Thoracic aorta (tissue), 2 donors: ENCODE measurements around the gene B9D1. TPM values are rescaled to one million over a fixed set of nuclear protein-coding genes. Genes with fewer than 3 reads are reported as not detected.

ENCODE experiments used
- ATAC-seq: fragments of 150-250 bp; one replicate; pipeline ENCODE4 v1.8.0; 2017; ENCODE audit warnings: low read depth; ENCODE audit not compliant: insufficient number of reproducible peaks, low FRiP score
- DNase-seq: peaks from one replicate; pipeline ENCODE4 v3.0.0-alpha.2; 2020; ENCODE audit warnings: low spot score
- H3K27ac ChIP-seq, 2 donors: fragments of 200-600 bp; sonication (generic); 1 replicate in 1 of 2; 2 replicates in 1 of 2; pipeline ENCODE4 v1.5.1; 2016; ENCODE audit warnings: mild to moderate bottlenecking in 2 of 2, moderate library complexity in 2 of 2
- H3K27me3 ChIP-seq: fragments of 200-600 bp; sonication (generic); replicated peaks from 2 replicates; pipeline ENCODE4 v1.6.0; 2016; ENCODE audit warnings: mild to moderate bottlenecking; ENCODE audit not compliant: insufficient read depth
- H3K36me3 ChIP-seq: fragments of 200-600 bp; sonication (generic); one replicate; pipeline ENCODE4 v1.5.1; 2016
- H3K4me1 ChIP-seq, 2 donors: fragments of 200-600 bp; sonication (generic); 1 replicate in 1 of 2; 2 replicates in 1 of 2; pipeline versions ENCODE4 v1.5.1 to v1.6.0; 2016; ENCODE audit warnings: low read depth in 2 of 2, mild to moderate bottlenecking in 1 of 2; ENCODE audit not compliant: control insufficient read depth in 1 of 2
- H3K4me3 ChIP-seq: fragments of 200-600 bp; sonication (generic); 2 replicates; pipeline ENCODE4 v1.5.1; 2016; ENCODE audit warnings: mild to moderate bottlenecking
- H3K9me3 ChIP-seq: fragments of 200-600 bp; sonication (generic); 2 replicates; pipeline ENCODE4 v1.5.1; 2016
- total RNA-seq, 2 donors: library from RNA; depleted of rRNA; stranded (reverse); fragments of >200 nt; gene quantifications; one replicate each; pipeline versions ENCODE4 v1.1.0 to v1.2.3, GENCODE V29; 2016
- TF ChIP-seq, protein P1 (sequence below): fragments of 200-600 bp; sonication (generic); IDR thresholded peaks from one replicate; pipeline ENCODE4 v1.5.1; 2019; ENCODE audit warnings: antibody characterized with exemption

Gene B9D1
- total RNA-seq, 2 donors from 2014 or later = 6.3 to 33.4 TPM

DNA sequence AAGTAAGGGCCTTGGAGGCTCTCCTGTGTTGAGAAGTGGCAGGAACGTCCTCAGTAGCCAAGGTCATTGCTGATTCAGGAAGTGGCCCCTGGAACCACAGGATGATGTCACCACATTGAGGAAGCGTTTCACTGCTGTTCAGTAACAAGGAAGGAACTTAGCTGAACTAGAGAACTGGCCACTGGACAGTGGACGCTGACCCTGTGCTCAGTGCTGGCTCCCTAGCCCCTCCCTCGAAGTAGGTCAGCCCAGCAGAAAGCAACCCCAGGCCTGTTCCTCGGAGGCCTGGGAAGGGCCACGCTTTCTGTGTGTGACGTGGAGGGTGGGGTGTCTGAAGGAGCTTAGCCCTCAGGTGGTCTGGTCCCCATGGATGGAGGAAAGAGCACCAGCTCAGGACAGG is 58.3 kb downstream of the B9D1 start:
- ATAC-seq (no peak), DNase-seq (no peak)
- peaks cover 0 to 8% of the 10 kb centered on the region in 2 donors for H3K4me1 ChIP-seq
- H3K27ac ChIP-seq = no peak overlapping the region
- H3K4me3 ChIP-seq = no peak overlapping the region
- no peaks in the 10 kb centered on the region for H3K9me3 ChIP-seq
- TF ChIP-seq, protein P1, sequence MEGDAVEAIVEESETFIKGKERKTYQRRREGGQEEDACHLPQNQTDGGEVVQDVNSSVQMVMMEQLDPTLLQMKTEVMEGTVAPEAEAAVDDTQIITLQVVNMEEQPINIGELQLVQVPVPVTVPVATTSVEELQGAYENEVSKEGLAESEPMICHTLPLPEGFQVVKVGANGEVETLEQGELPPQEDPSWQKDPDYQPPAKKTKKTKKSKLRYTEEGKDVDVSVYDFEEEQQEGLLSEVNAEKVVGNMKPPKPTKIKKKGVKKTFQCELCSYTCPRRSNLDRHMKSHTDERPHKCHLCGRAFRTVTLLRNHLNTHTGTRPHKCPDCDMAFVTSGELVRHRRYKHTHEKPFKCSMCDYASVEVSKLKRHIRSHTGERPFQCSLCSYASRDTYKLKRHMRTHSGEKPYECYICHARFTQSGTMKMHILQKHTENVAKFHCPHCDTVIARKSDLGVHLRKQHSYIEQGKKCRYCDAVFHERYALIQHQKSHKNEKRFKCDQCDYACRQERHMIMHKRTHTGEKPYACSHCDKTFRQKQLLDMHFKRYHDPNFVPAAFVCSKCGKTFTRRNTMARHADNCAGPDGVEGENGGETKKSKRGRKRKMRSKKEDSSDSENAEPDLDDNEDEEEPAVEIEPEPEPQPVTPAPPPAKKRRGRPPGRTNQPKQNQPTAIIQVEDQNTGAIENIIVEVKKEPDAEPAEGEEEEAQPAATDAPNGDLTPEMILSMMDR = no peak
- no peaks in the 10 kb centered on the region for H3K27me3 ChIP-seq
- no peaks in the 10 kb centered on the region for H3K36me3 ChIP-seq

DNA sequence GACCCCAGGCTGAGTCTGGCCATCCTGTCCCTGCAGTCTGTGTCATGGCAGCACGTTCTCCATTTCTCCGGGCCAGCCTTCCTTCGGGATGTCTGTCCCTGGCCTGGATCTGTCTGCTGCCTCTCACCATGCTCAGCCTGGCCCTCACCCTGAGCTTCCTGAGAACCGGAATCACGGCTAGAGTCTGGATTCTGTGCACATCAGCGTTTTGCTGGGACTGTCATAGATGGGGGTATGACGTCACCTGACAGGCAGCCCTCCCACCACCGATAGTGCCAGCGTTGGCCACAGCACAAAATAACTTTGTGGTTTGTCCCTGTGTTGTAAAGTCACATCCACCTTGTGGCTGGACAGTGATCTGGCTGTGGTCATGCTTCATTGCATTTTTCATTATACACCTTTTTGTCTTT is 59.2 kb downstream of the B9D1 start:
- ATAC-seq (no peak), DNase-seq (no peak)
- no peak overlapping the region for H3K27ac ChIP-seq
- peaks cover 0 to 14% of the 10 kb centered on the region in 2 donors for H3K4me1 ChIP-seq
- H3K9me3 ChIP-seq = no peaks in the 10 kb centered on the region
- no peaks in the 10 kb centered on the region for H3K36me3 ChIP-seq
- TF ChIP-seq, protein P1 = no peak
- no peak overlapping the region for H3K4me3 ChIP-seq
- no peaks in the 10 kb centered on the region for H3K27me3 ChIP-seq

DNA sequence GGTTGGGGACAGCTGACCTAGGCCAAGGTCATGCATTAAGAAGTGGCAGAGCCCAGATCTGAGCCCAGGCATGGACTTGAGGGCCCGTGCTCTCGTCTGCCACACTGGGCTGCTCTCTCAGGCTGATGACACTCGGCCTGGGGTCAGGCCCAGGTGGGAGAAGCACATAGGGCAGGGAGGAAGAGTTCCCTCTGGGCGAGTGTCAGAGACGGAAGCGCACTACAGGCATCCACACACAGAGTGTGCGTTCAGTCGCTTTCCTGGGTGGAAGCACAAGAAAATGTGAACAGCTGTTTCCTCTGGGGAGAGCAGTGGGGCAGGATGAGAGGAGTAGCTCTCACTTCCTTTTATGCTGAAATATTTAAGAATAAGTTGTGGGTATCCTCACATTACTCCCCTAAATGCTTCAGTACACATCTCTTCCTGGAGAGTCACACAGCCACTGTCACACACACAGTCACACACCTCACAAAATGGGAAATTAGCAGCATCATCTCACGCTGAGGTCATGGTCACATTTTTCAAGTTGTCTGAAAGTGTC is 59.7 kb downstream of the B9D1 start:
- no peaks in the 10 kb centered on the region for H3K36me3 ChIP-seq
- no peak overlapping the region for H3K4me3 ChIP-seq
- H3K9me3 ChIP-seq = no peaks in the 10 kb centered on the region
- DNase-seq (no peak), ATAC-seq (no peak)
- peaks cover 0 to 14% of the 10 kb centered on the region in 2 donors for H3K4me1 ChIP-seq
- TF ChIP-seq, protein P1 = no peak
- H3K27ac ChIP-seq = no peak overlapping the region
- no peaks in the 10 kb centered on the region for H3K27me3 ChIP-seq

DNA sequence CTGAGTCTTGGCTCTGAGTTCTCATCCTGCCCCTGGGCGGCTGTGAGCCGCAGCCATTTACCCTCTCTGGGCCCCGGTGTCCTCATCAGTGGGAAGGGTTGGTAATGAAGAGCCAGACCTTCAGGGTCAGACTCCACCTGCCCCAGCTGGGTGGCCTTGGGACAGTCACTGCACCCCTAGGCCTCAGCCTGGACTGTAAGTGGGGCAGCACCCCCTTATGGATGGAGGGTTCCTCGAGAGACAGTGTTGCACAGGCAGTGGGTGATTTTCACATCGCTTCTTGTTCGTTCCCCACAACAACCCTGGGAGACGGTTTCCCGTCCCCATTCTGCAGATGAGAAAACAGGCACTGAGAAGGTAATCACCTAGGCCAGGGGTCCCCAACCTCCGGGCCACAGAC is 60.5 kb downstream of the B9D1 start:
- H3K27ac ChIP-seq = no peak overlapping the region
- no peak for DNase-seq
- H3K4me1 ChIP-seq = peaks cover 0 to 14% of the 10 kb centered on the region in 2 donors
- H3K36me3 ChIP-seq = no peaks in the 10 kb centered on the region
- no peaks in the 10 kb centered on the region for H3K9me3 ChIP-seq
- TF ChIP-seq, protein P1 = no peak
- no peak for ATAC-seq
- no peak overlapping the region for H3K4me3 ChIP-seq
- no peaks in the 10 kb centered on the region for H3K27me3 ChIP-seq

DNA sequence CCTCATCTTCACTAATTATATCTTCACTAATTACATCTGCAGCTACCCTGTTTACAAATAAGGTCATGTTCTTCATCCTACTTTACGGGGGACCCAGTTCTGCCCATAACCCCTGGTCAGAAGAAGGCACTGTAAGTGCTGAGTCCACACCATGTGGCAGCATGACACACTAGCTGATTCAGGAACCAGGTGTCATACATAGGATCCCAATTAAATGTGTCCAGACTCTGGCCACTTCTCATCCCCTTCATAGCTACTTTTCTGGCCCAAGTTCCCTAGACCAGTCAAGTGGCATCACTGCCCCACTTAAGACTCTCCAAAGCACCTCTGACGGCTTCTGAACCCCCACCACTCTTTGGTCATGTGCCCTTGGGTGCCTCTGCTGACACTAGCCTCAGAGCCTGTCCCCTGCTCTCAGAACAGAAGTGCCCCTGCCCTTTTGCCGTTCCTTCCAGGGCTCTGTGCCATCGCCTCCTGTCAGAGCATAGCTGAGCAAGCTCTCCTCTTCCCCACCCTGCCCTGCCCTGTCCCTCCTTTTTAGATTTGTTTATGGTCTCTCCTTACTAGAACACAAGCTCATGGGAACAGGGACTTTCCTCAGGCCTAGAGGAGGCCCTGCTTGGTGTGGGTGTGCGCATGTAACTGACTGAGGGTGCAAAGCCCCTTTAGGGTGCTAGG is 61.1 kb downstream of the B9D1 start:
- Histone ChIP-seq H3K4me1 (peaks cover 0 to 14% of the 10 kb centered on the region in 2 donors), H3K9me3 (no peaks in the 10 kb centered on the region), H3K36me3 (no peaks in the 10 kb centered on the region), H3K27me3 (no peaks in the 10 kb centered on the region), H3K4me3 (no peak overlapping the region), H3K27ac (no peak overlapping the region)
- ATAC-seq = no peak
- no peak for DNase-seq
- TF ChIP-seq, protein P1 = no peak
